Astrocyte (in vitro differentiated cells and primary cell): ENCODE data around the gene CRIM1.

ENCODE experiments used
- CTCF ChIP-seq: IDR thresholded peaks from 2 replicates; pipeline ENCODE4 v1.5.1; 2011; ENCODE audit warnings: low read depth, mild to moderate bottlenecking, inconsistent platforms, low read length, moderate library complexity; ENCODE audit not compliant: insufficient read depth
- EZH2 ChIP-seq: IDR thresholded peaks from 2 replicates; pipeline ENCODE4 v1.6.1; 2012; ENCODE audit warnings: mild to moderate bottlenecking, low read length, inconsistent platforms; ENCODE audit not compliant: insufficient read depth

GRCh38 chr2:36486521-36487044, 131.0 kb downstream of the CRIM1 start:
- TF ChIP-seq CTCF (no peak), EZH2 (no peak)
